Uterus (tissue), 2 donors: ENCODE data around the gene FBXW2.

Experiments
- CTCF ChIP-seq, 4 experiments: fragments of 200-600 bp in 2 of 4; fragments of 450-650 bp in 2 of 4; sonication (generic) in 2 of 4; IDR thresholded peaks; one replicate each; pipeline ENCODE4 v1.5.1; 2016 to 2019; ENCODE audit warnings: antibody characterized with exemption in 4 of 4, mild to moderate bottlenecking in 2 of 4, moderate library complexity in 1 of 4
- POLR2A ChIP-seq, 2 donors: fragments of 450-650 bp; IDR thresholded peaks; one replicate each; pipeline ENCODE4 v1.6.1; 2016; ENCODE audit warnings: antibody characterized with exemption in 2 of 2, mild to moderate bottlenecking in 1 of 2, moderate library complexity in 1 of 2

- TF ChIP-seq CTCF (IDR thresholded peaks at IDR 0.05): no peak
- no peak for TF ChIP-seq POLR2A (IDR thresholded peaks at IDR 0.05)
These were observed 25.0 kb downstream of the FBXW2 start for GRCh38 chr9:120768247-120768646.
